HG03103 (cell line): ENCODE data around the gene DAB2.
"Not testable (repeated sequence)": the region's sequence is repeated elsewhere in the genome, so short reads cannot be mapped to it uniquely, and the experiment has no call there.

Source experiments
- ATAC-seq: cut with Tn5 transposase; IDR thresholded peaks from one replicate; pipeline ENCODE4 v1.9.1; 2021; ENCODE audit warnings: low read depth; ENCODE audit not compliant: unreplicated experiment

The DAB2 gene

DNA sequence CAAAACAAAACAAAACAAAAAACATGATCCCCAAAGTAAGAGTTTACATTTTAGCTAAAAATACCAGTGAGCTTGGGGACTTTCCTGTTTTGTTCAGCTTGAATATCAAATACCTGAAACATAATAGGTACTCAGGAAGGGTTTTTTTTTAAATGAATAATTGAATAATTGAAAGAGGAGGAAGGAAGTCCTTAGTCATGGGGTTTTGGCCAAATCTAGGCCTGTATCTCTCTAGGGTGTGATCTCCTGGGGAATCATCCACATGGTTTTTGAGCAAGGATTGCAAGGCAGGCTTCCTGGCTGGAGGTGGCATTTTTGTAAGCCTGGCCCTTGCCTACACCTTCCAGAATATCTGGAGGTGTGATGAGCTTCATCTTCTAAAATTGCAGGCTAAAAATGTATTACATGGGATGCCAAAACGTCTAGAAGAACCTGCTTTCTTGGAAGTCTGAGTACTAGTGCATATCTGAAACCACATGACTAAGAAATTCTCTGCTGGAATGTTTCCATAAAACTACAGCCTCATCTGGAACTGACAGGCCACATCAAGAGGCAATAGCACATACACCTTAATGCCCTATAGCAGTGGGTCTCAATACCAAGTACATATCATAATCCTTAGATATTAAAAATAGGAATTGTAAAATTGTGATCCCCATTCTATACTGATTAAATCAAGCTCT is 70.9 kb downstream of the DAB2 start:
- ATAC-seq = no peak

DNA sequence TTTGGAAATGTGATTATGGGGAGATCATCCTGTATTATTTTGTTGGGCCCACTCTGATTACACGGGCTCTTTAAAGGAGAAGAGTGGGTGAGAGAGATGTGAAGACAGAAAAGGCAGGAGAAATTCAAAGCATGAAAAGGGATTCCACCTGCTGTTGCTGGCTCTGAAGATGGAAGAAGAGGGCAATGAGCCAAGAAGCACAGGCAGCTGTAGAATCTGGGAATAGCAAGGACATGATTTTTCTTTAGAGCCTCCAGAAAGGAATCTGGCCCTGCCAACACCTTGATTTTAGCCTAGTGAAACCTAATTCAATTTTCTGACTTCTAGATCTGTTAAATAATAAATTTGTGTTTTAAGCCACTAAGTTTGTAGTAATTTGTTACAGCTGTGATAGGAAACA is 71.8 kb downstream of the DAB2 start:
- ATAC-seq = no peak

DNA sequence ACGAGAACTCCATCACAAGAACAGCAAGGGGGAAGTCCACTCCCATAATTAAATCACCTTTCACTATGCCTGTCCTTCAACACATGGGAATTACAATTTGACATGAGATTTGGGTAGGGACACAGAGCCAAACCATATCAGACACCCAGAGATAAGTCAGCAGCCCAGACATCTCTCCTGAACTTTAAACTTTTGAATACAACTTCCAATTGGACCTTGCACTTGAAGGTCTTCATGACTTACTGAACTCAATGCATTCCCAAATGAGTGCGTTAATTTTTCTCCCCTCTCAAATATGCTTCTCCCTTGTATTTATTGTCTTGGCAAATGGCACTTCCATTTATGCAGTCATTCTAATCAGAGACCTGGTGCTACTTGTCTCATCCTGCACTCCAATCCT is 72.6 kb downstream of the DAB2 start:
- ATAC-seq = no peak

DNA sequence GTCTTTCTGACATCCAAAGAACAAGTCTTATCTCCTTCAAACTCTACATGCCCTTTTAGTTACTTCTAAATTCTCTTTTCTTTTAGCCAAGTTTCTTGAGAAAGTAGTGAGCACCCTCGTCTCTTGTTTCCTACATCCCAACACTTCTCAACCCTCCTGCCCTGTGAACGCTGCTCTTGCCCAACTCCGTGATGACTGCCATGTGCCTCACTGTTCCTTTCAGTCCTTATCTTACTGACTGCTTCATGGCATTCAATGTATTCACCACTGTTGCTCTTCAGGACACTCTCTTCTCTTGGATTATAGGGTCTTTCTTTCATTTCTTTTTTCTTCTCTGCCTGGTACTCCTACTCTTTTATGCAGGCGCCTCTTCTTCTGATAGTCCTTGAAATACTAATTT is 75.3 kb downstream of the DAB2 start:
- ATAC-seq = no peak

DNA sequence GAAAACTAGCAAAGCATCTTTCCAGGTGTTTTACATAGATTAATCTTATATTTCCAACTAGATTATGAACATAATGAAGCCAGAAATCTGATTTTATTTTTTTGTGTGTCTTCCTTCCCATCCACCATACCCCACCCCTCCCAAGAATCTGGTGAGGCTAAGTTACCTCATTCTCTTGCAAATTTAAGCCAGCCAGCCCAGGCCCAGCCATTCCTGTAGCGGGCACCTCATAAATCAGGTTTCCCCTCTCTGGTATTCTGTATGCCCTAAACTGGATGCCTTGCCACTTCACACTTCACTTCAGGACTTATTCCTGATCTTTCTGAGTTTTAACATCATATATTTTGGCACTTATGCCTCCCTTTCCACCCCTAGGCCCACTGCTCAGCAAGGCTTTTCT is 82.3 kb downstream of the DAB2 start:
- no peak for ATAC-seq

DNA sequence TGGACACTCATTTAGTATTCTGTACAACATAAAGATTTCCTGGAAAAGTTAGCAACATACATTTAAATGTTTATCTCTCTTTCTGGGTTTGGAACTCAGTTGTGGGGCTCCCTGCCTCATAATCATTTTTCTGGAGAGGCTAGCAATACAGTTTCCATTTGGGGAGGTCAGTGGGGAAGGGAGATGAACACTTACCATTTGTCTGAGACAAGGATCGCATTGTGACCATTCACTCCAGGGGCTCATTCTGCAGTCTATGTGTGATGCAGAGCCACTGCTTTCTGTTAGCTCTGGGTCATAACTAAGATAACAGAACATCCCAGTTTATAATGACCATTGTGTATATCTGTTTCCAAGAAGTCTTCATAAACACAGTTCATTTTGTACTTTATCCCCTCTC is 82.9 kb downstream of the DAB2 start:
- no peak for ATAC-seq

DNA sequence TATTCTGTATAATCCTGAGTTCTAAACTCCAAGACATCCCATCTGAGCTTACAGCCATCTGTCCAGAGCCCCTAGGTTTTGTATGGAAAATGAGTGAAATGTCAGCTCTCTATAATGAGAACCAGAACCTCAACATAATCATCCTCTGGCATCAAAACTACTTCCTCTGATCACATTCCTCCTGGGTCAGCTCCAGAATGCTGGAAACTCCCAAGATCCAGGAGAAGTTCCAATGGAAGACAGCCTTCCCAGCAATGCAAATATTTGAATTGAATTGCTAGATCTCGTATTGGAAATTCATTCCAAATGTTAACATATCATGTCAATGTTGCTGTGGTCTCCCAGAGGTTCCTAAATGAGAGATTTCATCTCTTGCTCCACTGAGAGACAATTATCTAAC is 84.3 kb downstream of the DAB2 start:
- no peak for ATAC-seq

DNA sequence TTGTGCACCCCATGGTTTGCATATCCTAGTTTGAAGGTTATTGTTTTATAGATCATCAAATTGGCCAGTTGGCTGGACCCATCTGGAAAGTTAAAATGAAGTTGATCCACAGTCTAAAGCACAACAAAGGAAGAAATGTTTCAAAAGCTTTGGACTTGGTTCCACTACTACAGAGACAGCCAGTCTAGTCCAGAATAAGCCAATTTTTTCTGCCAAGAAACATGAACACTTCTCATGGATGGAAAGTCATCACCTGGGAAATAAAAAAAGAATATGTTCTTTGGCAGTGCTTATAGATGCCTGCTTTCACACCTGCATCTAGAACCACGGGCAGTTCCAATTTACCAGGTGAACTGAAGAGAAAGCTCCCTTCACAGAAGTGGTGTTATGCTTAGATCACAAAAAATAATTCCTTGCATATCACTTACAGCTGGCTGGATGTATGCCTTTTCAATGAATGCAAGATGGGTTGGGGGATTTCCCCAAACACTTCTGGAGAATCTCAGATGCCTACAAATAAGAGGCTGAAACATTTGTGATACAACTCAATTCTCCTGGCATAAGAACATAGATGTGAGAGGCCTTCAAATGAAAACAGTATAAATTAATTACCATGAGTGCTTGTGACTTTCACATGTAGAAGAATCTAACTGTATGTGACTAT is 87.4 kb downstream of the DAB2 start:
- ATAC-seq = no peak

DNA sequence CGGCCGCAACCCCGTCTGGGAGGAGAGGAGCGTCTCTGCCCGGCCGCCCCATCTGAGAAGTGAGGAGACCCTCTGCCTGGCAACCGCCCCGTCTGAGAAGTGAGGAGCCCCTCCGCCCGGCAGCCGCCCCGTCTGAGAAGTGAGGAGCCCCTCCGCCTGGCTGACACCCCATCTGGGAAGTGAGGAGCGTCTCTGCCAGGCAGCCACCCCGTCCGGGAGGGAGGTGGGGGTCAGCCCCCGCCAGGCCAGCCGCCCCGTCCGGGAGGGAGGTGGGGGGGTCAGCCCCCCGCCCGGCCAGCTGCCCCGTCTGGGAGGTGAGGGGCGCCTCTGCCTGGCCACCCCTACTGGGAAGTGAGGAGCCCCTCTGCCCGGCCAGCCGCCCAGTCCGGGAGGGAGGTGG is 90.5 kb downstream of the DAB2 start:
- not testable (repeated sequence) for ATAC-seq

DNA sequence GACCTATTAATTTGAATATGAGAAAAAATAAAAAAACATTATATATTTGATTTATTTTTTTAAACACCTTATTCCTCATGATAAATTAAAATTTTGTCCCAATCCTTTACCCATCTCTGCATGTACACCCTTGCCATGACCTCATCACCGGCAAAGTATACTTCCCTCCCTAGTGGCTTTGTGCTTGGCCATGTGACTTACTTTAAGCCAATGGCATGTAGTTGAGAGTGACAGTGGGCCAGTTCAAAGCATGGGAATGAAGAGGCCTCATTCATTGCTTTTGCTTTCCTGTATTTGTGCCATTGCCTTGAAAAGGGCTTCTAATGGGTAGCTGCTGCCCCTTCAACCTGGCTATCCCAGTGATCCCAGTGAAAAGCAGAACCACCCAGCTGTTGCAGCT is 91.7 kb downstream of the DAB2 start:
- ATAC-seq = no peak

DNA sequence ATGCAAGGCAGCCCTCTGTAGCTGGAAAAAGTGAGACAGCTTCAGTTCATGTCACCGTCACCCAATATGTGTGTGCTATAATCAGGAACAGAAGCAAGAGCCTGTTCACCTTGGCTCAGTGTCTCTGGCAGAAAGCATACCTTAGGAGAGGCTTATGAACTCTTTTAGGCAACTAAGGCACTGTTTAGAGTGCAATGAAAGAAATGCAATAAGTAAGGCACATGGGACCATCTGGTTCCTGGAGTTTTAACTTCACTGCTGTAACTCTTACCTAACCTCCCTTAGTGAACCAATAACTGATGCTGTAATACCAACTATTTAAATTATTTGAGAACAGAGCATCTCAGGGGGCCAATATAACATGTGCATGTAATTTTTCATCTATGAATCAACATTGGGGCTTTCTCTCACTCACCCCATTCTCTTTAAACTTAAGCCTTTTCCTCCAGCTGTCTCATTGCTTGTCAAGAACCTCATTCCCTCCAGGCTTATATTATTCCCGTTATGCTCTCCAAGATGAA is 92.9 kb downstream of the DAB2 start:
- ATAC-seq = no peak

DNA sequence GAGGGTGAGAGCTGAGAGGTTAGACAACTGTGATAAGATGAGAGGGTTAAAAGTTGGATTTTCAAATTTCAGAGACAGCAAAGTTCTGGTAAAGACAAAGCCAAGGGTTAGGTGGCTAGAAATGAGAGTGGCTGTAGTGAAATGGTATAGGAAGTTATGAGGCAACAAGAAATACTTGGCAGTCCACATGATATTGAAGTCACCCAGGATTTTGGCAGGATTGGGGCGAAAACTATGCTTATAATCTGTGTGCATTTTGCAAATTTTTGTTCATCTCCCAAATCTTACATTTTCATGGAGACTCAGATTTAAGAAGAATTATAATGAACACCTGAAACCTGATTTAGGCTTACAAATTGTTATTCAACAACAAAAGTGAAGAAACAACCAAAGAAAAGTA is 96.0 kb downstream of the DAB2 start:
- ATAC-seq = no peak

DNA sequence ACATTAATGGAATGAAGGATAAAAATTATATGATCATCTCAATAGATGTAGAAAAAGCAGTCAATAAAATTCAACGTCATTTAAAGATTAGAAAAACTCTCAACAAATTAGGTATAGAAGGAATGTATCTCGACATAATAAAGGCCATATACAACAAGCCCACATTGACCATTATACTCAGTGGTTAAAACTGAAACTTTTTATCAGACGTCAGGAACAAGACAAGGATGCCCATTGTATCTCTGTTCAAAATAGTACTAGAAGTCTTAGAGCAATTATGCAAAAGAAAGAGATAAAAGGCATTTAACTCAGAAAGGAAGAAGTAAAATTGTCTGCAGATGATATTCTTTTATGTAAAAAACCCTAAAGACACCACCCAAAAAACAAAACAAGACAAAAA is 101.2 kb downstream of the DAB2 start:
- no peak for ATAC-seq
